K562 (cell line): ENCODE measurements around the gene RETREG2. TPM values are rescaled to one million over a fixed set of nuclear protein-coding genes. Genes with fewer than 3 reads are reported as not detected.

Experiments used
- ATAC-seq: fragments of 200-7000 bp; cut with Tn5 transposase; 3 replicates; pipeline ENCODE4 v1.9.1; 2020; ENCODE audit warnings: moderate library complexity
- BruUV-seq: library from RNA; stranded (reverse); fragments of 400-500 nt; replicated peaks from 2 replicates; lab custom pipeline; 2021; lab: Mats Ljungman, UMichigan
- CTCF ChIA-PET: fragments of 300-600 bp; formaldehyde crosslinking; extraction: SDS; loops from one replicate; lab custom pipeline; 2021; ENCODE audit warnings: low intra/inter-chr PET ratio; lab: Yijun Ruan, JAX
- POLR2A ChIA-PET: fragments of 300-600, 350-650 bp; sonication (Branson Sonifier 250); formaldehyde crosslinking; extraction: SDS; loops from one replicate; lab custom pipeline; 2021; ENCODE audit warnings: antibody characterized with exemption, inconsistent platforms; lab: Yijun Ruan, JAX
- DNase-seq, 4 experiments: peaks; one replicate each; pipeline versions ENCODE4 v3.0.0 to v3.0.0-alpha.2; 2011 to 2018; ENCODE audit warnings: low spot score in 3 of 4, mixed read lengths in 3 of 4; ENCODE audit errors: extremely low read depth in 1 of 4
- FAIRE-seq: peaks from 2 replicates; lab custom pipeline; 2011; peaks lifted over from hg19 to GRCh38; lab: Jason Lieb, UNC
- H2AFZ ChIP-seq: 2 replicates; pipeline ENCODE4 v1.6.0; 2011; ENCODE audit warnings: low read depth, low read length, control low read depth, inconsistent platforms
- H3K27ac ChIP-seq: fragments of 200-600 bp; 3 replicates; pipeline ENCODE4 v1.8.0; 2011; ENCODE audit warnings: low read depth, mild to moderate bottlenecking, control low read depth, inconsistent platforms, low read length, moderate library complexity, mixed read lengths; ENCODE audit errors: extremely low read depth
- H3K27me3 ChIP-seq, 2 experiments: fragments of 300-600 bp in 1 of 2; 2 replicates in 1 of 2; 3 replicates in 1 of 2; pipeline versions ENCODE4 v1.6.0 to v1.8.0; 2011; ENCODE audit warnings: inconsistent platforms in 2 of 2, low read length in 2 of 2, mild to moderate bottlenecking in 1 of 2, mixed read lengths in 1 of 2, moderate library complexity in 1 of 2; ENCODE audit not compliant: control insufficient read depth in 2 of 2, insufficient read depth in 2 of 2
- H3K36me3 ChIP-seq: fragments of 300-600 bp; 3 replicates; pipeline ENCODE4 v1.8.0; 2011; ENCODE audit warnings: mild to moderate bottlenecking, low read length, inconsistent platforms; ENCODE audit not compliant: control insufficient read depth, insufficient read depth
- H3K4me1 ChIP-seq, 2 experiments: fragments of 200-600 bp in 1 of 2; replicated peaks in 1 of 2; 2 replicates in 1 of 2; 3 replicates in 1 of 2; pipeline versions ENCODE4 v1.5.1 to v1.8.0; 2011; ENCODE audit warnings: inconsistent platforms in 2 of 2, low read length in 2 of 2, mild to moderate bottlenecking in 1 of 2, mixed read lengths in 1 of 2, moderate library complexity in 1 of 2; ENCODE audit not compliant: control insufficient read depth in 2 of 2, insufficient read depth in 2 of 2
- H3K4me2 ChIP-seq: 2 replicates; pipeline ENCODE4 v1.6.1; 2011; ENCODE audit warnings: low read length, control low read depth, inconsistent platforms, mixed read lengths; ENCODE audit not compliant: insufficient read depth
- H3K4me3 ChIP-seq: fragments of 200-600 bp; sonication (generic), shearing (Covaris generic); 2 replicates; pipeline ENCODE4 v1.5.1; 2016; ENCODE audit warnings: control low read depth, inconsistent platforms
- H3K79me2 ChIP-seq: fragments of 200-600 bp; 3 replicates; pipeline ENCODE4 v1.8.0; 2011; ENCODE audit warnings: low read length, inconsistent platforms; ENCODE audit not compliant: control insufficient read depth, insufficient read depth
- H3K9ac ChIP-seq, 2 experiments: 2 replicates each; pipeline versions ENCODE4 v1.6.0 to v1.6.1; 2011; ENCODE audit warnings: low read depth in 2 of 2, low read length in 2 of 2, control low read depth in 1 of 2, inconsistent platforms in 1 of 2, mild to moderate bottlenecking in 1 of 2, mixed read lengths in 1 of 2; ENCODE audit not compliant: insufficient read depth in 1 of 2
- H3K9me1 ChIP-seq: one replicate; pipeline ENCODE4 v1.6.0; 2011; ENCODE audit warnings: inconsistent platforms, mild to moderate bottlenecking, low read length, moderate library complexity; ENCODE audit not compliant: control insufficient read depth, insufficient read depth
- H3K9me3 ChIP-seq: replicated peaks from 2 replicates; pipeline ENCODE4 v1.5.1; 2011; ENCODE audit warnings: low read depth, low read length, inconsistent platforms; ENCODE audit not compliant: control insufficient read depth, insufficient read depth
- H4K20me1 ChIP-seq: replicated peaks from 2 replicates; pipeline ENCODE4 v1.6.1; 2011; ENCODE audit warnings: low read length, inconsistent platforms, mixed read lengths; ENCODE audit not compliant: control insufficient read depth, insufficient read depth
- CHD4 ChIP-seq: fragments of 200-600 bp; sonication (generic); IDR thresholded peaks from 3 replicates; pipeline ENCODE4 v1.6.1; 2012; ENCODE audit warnings: low read depth, mild to moderate bottlenecking, mixed read lengths, low read length, inconsistent platforms; ENCODE audit not compliant: insufficient read depth, insufficient replicate concordance, poor library complexity, severe bottlenecking
- ESRRB ChIP-seq: fragments of 250-450 bp; sonication (Bioruptor Pico); IDR thresholded peaks from 2 replicates; pipeline ENCODE4 v1.5.0; 2020; ENCODE audit warnings: mild to moderate bottlenecking, moderate library complexity, borderline replicate concordance
- HMBOX1 ChIP-seq: sonication (generic); IDR thresholded peaks from 2 replicates; pipeline ENCODE4 v1.6.1; 2016
- HMG20B ChIP-seq: fragments of 250-450 bp; sonication (Bioruptor Pico); IDR thresholded peaks from 2 replicates; pipeline ENCODE4 v1.5.0; 2021; ENCODE audit warnings: mild to moderate bottlenecking
- MTA2 ChIP-seq: fragments of 450-650 bp; IDR thresholded peaks from 2 replicates; pipeline ENCODE4 v1.6.1; 2016; ENCODE audit warnings: low read depth
- NCOA4 ChIP-seq: fragments of 450-650 bp; IDR thresholded peaks from 2 replicates; pipeline ENCODE4 v1.6.1; 2018; ENCODE audit warnings: mild to moderate bottlenecking; ENCODE audit not compliant: partially characterized antibody
- POLR2H ChIP-seq: IDR thresholded peaks from 2 replicates; pipeline ENCODE4 v1.6.1; 2016; ENCODE audit warnings: missing genetic modification characterization, low read depth, mild to moderate bottlenecking, control low read depth, missing compliant biosample characterization, moderate library complexity
- SETDB1 ChIP-seq: IDR thresholded peaks from one replicate; pipeline ENCODE4 v1.6.1; 2012; ENCODE audit warnings: low read length, control low read depth, inconsistent platforms
- ZNF124 ChIP-seq: sonication (generic); formaldehyde crosslinking; IDR thresholded peaks from 2 replicates; pipeline ENCODE4 v1.8.1; 2022; ENCODE audit warnings: missing genetic modification reagents
- ZNF165 ChIP-seq: fragments of 250-450 bp; sonication (Bioruptor Pico); IDR thresholded peaks from 2 replicates; pipeline ENCODE4 v1.4.0; 2020; ENCODE audit warnings: borderline replicate concordance
- WGBS: fragments of 100-300 bp; shearing (Covaris generic); methylation state at CpG from one replicate; pipeline ENCODE4 v1.1.6; 2016; ENCODE audit warnings: low coverage, mixed read lengths; ENCODE audit not compliant: insufficient coverage; ENCODE audit errors: missing lambda C conversion rate; 5-methylcytosine and 5-hydroxymethylcytosine counted together
- in situ Hi-C: fragments of 300-500 bp; cut with MboI; formaldehyde crosslinking; loops from 4 replicates; pipeline ENCODE4 v1.15.0; 2018; ENCODE audit warnings: inconsistent platforms, mixed read lengths
- intact Hi-C: fragments of 100-400 bp; cut with micrococcal nuclease; formaldehyde crosslinking; loops from 2 replicates; pipeline ENCODE4 v1.14.2; 2022
- polyA plus RNA-seq, 8 experiments: library from polyadenylated mRNA; depleted of rRNA in 4 of 8; stranded (reverse) in 5 of 8; unstranded in 3 of 8; fragments of >200 nt; fragmentation: Nextera tagmentation in 2 of 8; fragmentation: Illumina TruSeq in 1 of 8; extraction: Ambion mirVana in 2 of 8; extraction: Trizol in 1 of 8; gene quantifications; 2 replicates each; pipeline versions ENCODE4 v1.2.1 to v1.2.3, GENCODE V29; 2011 to 2014; ENCODE audit warnings: inconsistent platforms in 1 of 8, missing spikeins in 1 of 8
- total RNA-seq, 7 experiments: library from RNA; depleted of rRNA in 6 of 7; stranded (reverse); fragments of >200 nt in 6 of 7; fragmentation: Illumina TruSeq in 2 of 7; extraction: Trizol in 2 of 7; gene quantifications; 2 replicates each; pipeline versions ENCODE4 v1.2.1 to v1.2.3, GENCODE V29; 2011 to 2021; ENCODE audit warnings: low replicate concordance in 1 of 7

Gene RETREG2
- total and polyA plus RNA-seq, 9 of the 15 experiments (the other 6 are each of a cell fraction or from before 2014, with no cell fraction given) = 4.9 to 40.1 (median 19.2) TPM

- FAIRE-seq (no peak), DNase-seq (no peak), ATAC-seq (no peak)
- Histone ChIP-seq H3K27ac (peak overlapping the region; percentile 97; the same call in 1 of the 3 replicates), H3K36me3 (peaks cover 57% of the 10 kb centered on the region; the same call in 2 of the 3 replicates), H3K79me2 (peaks cover 42% of the 10 kb centered on the region), H3K4me1 (peaks cover 9 to 22% of the 10 kb centered on the region in 2 experiments; a peak in 4 of 5 replicates), H3K4me3 (no peak overlapping the region), H3K9ac (peak overlapping the region in 1 of 2 experiments; percentile 26; a peak in 1 of 4 replicates), H3K9me1 (no peaks in the 10 kb centered on the region), H3K9me3 (no peaks in the 10 kb centered on the region), H2AFZ (no peak overlapping the region), H4K20me1 (no peaks in the 10 kb centered on the region), H3K4me2 (peak overlapping the region; percentile 100; the same call in 1 of the 2 replicates), H3K27me3 (no peaks in the 10 kb centered on the region)
- in situ Hi-C loops = no loop called here
- TF ChIP-seq POLR2H (tag) (no peak), ESRRB (CRISPR knock-in tag) (no peak), CHD4 (no peak), SETDB1 (no peak), HMG20B (CRISPR knock-in tag) (no peak), HMBOX1 (no peak), ZNF165 (CRISPR knock-in tag) (no peak), NCOA4 (no peak), MTA2 (no peak), ZNF124 (no peak)
- WGBS = 95% methylated on average over 6 of the region's 9 CpGs
- ChIA-PET POLR2A (interaction anchor here (0.6 to 1.0 kb wide), 2 partner anchors 27 to 378 kb away, joined by 3 to 4 read pairs; partner anchors contain the start of gene ZFAND2B), CTCF (no interaction called here)
- no TSS peak for BruUV-seq
- intact Hi-C loops = no loop called here
These were observed 1.8 kb downstream of the RETREG2 start for GRCh38 chr2:219179601-219180465.
